GM18519 (cell line): ENCODE results near the gene TMEM259.
"Not testable (repeated sequence)": the region's sequence is repeated elsewhere in the genome, so short reads cannot be mapped to it uniquely, and the experiment has no call there.

ENCODE experiments used
- ATAC-seq: cut with Tn5 transposase; IDR thresholded peaks from one replicate; pipeline ENCODE4 v1.9.1; 2021; ENCODE audit warnings: mild to moderate bottlenecking, moderate library complexity; ENCODE audit not compliant: unreplicated experiment, low FRiP score

Gene TMEM259

GRCh38 chr19:1040476-1041271 is 19.8 kb upstream of the TMEM259 start:
- ATAC-seq, result no peak

GRCh38 chr19:1039646-1040475 is 18.9 kb upstream of the TMEM259 start, which contains the start of gene ABCA7:
Gene ABCA7 (plus strand): TSS chr19:1040107. CDS start chr19:1041362, 1,255 bp downstream.
- ATAC-seq, result peak; percentile 69

- no peak for ATAC-seq
These were observed 18.2 kb upstream of the TMEM259 start for GRCh38 chr19:1038978-1039645.

GRCh38 chr19:1037621-1038064 is 16.7 kb upstream of the TMEM259 start:
- no peak for ATAC-seq

GRCh38 chr19:1035998-1036621 is 15.2 kb upstream of the TMEM259 start:
- ATAC-seq, result no peak

- ATAC-seq, result no peak
These were observed 11.4 kb upstream of the TMEM259 start for GRCh38 chr19:1032264-1032867.

- ATAC-seq, result no peak
These were observed 7.4 kb upstream of the TMEM259 start for GRCh38 chr19:1028062-1028926.

GRCh38 chr19:1027650-1028061 is 6.7 kb upstream of the TMEM259 start:
- no peak for ATAC-seq

- ATAC-seq, result no peak
These were observed 6.1 kb upstream of the TMEM259 start for GRCh38 chr19:1026783-1027649.

GRCh38 chr19:1025960-1026782 is 5.2 kb upstream of the TMEM259 start, which contains the start of gene CNN2:
Gene CNN2 (plus strand): TSS chr19:1026608. CDS start chr19:1026662, 54 bp downstream.
- ATAC-seq, result no peak

GRCh38 chr19:1025080-1025479 is 4.2 kb upstream of the TMEM259 start:
- ATAC-seq, result not testable (repeated sequence)

GRCh38 chr19:1023883-1024188 is 2.9 kb upstream of the TMEM259 start:
- not testable (repeated sequence) for ATAC-seq

GRCh38 chr19:1019980-1020867 is 699 bp downstream of the TMEM259 start:
- ATAC-seq, result no peak

- no peak for ATAC-seq
These were observed 1.3 kb downstream of the TMEM259 start for GRCh38 chr19:1019616-1019961.

GRCh38 chr19:1018932-1019615 is 1.8 kb downstream of the TMEM259 start:
- ATAC-seq, result no peak

- no peak for ATAC-seq
These were observed 2.5 kb downstream of the TMEM259 start for GRCh38 chr19:1018393-1018792.
